Keratinocyte (primary cell): ENCODE data around the gene MAD2L2.

Experiments
- EZH2 ChIP-seq: IDR thresholded peaks from one replicate; pipeline ENCODE4 v1.6.1; 2012; ENCODE audit warnings: inconsistent platforms, mild to moderate bottlenecking, low read length, moderate library complexity
- TF ChIP-seq, protein P1 (sequence below), 3 experiments: IDR thresholded peaks in 1 of 3; conservative IDR thresholded peaks in 1 of 3; optimal IDR thresholded peaks in 1 of 3; 2 replicates in 2 of 3; 3 replicates in 1 of 3; pipeline versions ENCODE3 to v1.5.1; 2011; ENCODE audit warnings: low read length in 3 of 3, mild to moderate bottlenecking in 3 of 3, moderate library complexity in 2 of 3, control low read depth in 1 of 3, inconsistent platforms in 1 of 3; ENCODE audit not compliant: insufficient read depth in 2 of 3; ENCODE audit errors: extremely low read depth in 1 of 3

GRCh38 chr1:11664336-11665065 is 16.4 kb downstream of the MAD2L2 start:
- TF ChIP-seq, protein P1, sequence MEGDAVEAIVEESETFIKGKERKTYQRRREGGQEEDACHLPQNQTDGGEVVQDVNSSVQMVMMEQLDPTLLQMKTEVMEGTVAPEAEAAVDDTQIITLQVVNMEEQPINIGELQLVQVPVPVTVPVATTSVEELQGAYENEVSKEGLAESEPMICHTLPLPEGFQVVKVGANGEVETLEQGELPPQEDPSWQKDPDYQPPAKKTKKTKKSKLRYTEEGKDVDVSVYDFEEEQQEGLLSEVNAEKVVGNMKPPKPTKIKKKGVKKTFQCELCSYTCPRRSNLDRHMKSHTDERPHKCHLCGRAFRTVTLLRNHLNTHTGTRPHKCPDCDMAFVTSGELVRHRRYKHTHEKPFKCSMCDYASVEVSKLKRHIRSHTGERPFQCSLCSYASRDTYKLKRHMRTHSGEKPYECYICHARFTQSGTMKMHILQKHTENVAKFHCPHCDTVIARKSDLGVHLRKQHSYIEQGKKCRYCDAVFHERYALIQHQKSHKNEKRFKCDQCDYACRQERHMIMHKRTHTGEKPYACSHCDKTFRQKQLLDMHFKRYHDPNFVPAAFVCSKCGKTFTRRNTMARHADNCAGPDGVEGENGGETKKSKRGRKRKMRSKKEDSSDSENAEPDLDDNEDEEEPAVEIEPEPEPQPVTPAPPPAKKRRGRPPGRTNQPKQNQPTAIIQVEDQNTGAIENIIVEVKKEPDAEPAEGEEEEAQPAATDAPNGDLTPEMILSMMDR (optimal IDR thresholded peaks at IDR 0.05 in 1 of 3, IDR thresholded peaks at IDR 0.05 in 1 of 3, conservative IDR thresholded peaks at IDR 0.05 in 1 of 3; ENCODE audit: extremely low read depth in 1 of 3, insufficient read depth in 2 of 3, low read length in 3 of 3) = no peak
- TF ChIP-seq EZH2 = no peak
